NT2/D1 (cell line): Measurements from ENCODE around the gene ZSCAN26.

Experiments used
- DNase-seq: peaks from one replicate; pipeline ENCODE4 v3.0.0-alpha.2; 2011; ENCODE audit warnings: low read depth, low spot score
- H3K27me3 ChIP-seq: 2 replicates; pipeline ENCODE4 v1.6.0; 2011; ENCODE audit warnings: mild to moderate bottlenecking; ENCODE audit not compliant: insufficient read length, insufficient read depth
- H3K36me3 ChIP-seq: 2 replicates; pipeline ENCODE4 v1.6.1; 2011; ENCODE audit warnings: mild to moderate bottlenecking, low read length, mixed read lengths; ENCODE audit not compliant: insufficient read depth, insufficient read length
- H3K4me1 ChIP-seq: 2 replicates; pipeline ENCODE4 v1.5.1; 2011; ENCODE audit not compliant: insufficient read depth, insufficient read length
- H3K4me3 ChIP-seq: 2 replicates; pipeline ENCODE4 v1.5.1; 2011; ENCODE audit warnings: low read depth; ENCODE audit not compliant: insufficient read length
- H3K9ac ChIP-seq: 2 replicates; pipeline ENCODE4 v1.6.0; 2011; ENCODE audit warnings: low read depth; ENCODE audit not compliant: insufficient read length
- H3K9me3 ChIP-seq: 2 replicates; pipeline ENCODE4 v1.5.1; 2011; ENCODE audit warnings: mild to moderate bottlenecking, low read length; ENCODE audit not compliant: insufficient read depth
- SUZ12 ChIP-seq: IDR thresholded peaks from 2 replicates; pipeline ENCODE4 v1.6.1; 2011; ENCODE audit not compliant: insufficient read length, insufficient read depth; ENCODE audit errors: extremely low read depth
- YY1 ChIP-seq: IDR thresholded peaks from 2 replicates; pipeline ENCODE4 v1.6.1; 2011; ENCODE audit not compliant: insufficient read length, insufficient read depth
- ZNF274 ChIP-seq: IDR thresholded peaks from 2 replicates; pipeline ENCODE4 v1.6.1; 2011; ENCODE audit warnings: mild to moderate bottlenecking, low read depth, low read length

Gene ZSCAN26

DNA sequence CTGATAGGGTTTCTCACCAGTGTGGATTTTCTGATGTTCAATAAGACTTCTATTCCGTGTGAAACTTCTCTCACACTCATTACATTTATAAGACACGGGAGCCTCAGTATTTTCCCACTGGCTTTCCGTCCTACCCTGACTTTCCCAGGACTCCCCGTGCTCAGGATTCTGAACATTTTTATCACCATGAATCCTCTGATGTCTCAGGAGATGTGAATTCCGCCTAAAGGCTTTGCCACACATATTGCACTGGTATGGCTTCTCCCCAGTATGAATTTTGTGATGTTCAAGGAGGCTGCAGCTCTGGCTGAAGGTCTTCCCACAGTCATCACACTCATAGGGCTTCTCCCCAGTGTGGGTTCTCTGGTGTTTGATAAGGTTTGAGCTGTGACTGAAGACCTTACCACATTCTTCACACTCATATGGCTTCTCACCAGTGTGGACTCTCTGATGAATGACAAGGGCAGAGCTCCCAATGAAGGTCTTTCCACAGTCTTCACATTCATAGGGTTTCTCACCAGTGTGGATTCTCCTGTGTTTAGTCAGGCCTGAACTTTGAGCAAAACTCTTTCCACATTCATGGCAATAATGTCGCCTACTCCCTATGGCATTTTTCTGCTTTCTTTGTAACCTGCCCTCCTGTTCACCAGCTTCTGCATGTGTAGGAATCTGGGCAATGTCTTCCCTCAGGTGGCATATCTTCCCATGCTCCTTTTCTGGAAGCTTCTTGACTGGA is 21.6 kb upstream of the ZSCAN26 start:
- H3K4me3 ChIP-seq: no peak overlapping the region
- H3K4me1 ChIP-seq: no peaks in the 10 kb centered on the region
- no peaks in the 10 kb centered on the region for H3K9me3 ChIP-seq

DNA sequence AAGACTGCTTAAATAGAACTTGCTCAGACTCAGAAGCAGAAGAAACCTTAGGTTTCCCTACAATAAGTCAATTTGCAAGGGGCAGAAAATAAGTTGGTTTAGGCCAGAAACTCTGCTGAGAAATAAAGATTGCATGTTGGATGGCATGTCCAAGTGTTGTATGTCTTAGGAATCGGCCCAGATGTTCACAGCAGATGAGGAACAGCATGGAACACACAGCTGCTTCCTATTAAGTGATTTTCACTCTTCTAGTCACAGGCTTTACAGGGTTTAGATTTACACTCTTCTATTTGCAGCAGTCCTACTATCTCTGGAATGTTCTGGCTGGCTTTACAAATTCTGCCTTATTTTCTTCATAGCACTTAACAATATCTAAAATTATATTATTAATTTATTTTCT is 18.0 kb upstream of the ZSCAN26 start:
- no peak for DNase-seq
- Histone ChIP-seq H3K9ac (no peak overlapping the region), H3K36me3 (peaks cover 47% of the 10 kb centered on the region), H3K4me1 (no peaks in the 10 kb centered on the region), H3K27me3 (no peaks in the 10 kb centered on the region), H3K4me3 (no peak overlapping the region), H3K9me3 (no peaks in the 10 kb centered on the region)
- TF ChIP-seq YY1 (no peak), SUZ12 (no peak), ZNF274 (no peak)

More for the DNA sequence above, 21.6 kb upstream of the ZSCAN26 start:
- TF ChIP-seq YY1 (no peak), ZNF274 (no peak), SUZ12 (no peak)
- Histone ChIP-seq H3K27me3 (no peaks in the 10 kb centered on the region), H3K9ac (no peak overlapping the region), H3K36me3 (peaks cover 54% of the 10 kb centered on the region)
- no peak for DNase-seq

DNA sequence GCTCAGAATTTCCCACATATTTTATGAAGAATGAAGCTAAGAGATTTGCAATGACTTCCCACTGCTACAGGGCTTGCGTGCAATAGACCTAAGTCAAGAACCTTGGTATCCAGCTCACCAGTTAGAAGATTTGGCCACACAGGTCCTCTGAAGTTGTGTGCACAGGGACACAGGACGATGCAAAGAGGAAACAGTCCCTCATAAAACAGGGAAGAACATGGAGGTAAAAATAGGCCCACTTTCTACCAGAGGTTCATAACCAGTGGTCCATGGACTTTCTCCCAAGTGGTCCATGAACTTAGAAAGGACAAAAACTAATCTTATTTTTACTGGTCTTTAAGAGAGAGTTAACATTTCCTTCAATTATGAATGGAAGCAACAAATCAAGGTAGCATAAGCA is 16.2 kb upstream of the ZSCAN26 start:
- TF ChIP-seq SUZ12 (no peak), YY1 (no peak), ZNF274 (no peak)
- Histone ChIP-seq H3K36me3 (peaks cover 30% of the 10 kb centered on the region), H3K27me3 (no peaks in the 10 kb centered on the region), H3K9me3 (no peaks in the 10 kb centered on the region), H3K4me3 (peak overlapping the region; percentile 81), H3K4me1 (no peaks in the 10 kb centered on the region), H3K9ac (no peak overlapping the region)
- no peak for DNase-seq

DNA sequence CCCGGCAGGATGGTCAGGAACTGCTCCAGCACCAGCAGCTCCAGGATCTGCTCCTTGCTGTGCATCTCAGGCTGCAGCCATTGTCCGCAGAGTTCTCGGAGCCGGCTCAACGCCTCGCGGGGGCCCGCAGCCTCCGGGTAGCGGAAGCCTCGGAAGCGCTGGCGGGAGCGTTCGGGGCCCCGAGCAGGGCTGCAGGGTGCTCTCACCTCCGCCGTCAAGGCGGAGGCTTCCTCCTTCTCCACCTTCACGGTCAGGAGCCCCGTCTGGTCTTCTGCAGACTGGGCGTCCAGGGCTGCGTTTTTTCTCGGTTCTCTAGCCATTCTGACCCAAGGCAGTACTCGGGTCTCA is 15.3 kb upstream of the ZSCAN26 start:
- H3K9ac ChIP-seq: peak overlapping the region; percentile 84
- H3K4me3 ChIP-seq: peak overlapping the region; percentile 81
- DNase-seq: no peak
- H3K9me3 ChIP-seq: no peaks in the 10 kb centered on the region
- TF ChIP-seq YY1: no peak
- TF ChIP-seq ZNF274: no peak
- TF ChIP-seq SUZ12: no peak
- H3K4me1 ChIP-seq: no peaks in the 10 kb centered on the region
- H3K36me3 ChIP-seq: peaks cover 21% of the 10 kb centered on the region
- H3K27me3 ChIP-seq: no peaks in the 10 kb centered on the region

DNA sequence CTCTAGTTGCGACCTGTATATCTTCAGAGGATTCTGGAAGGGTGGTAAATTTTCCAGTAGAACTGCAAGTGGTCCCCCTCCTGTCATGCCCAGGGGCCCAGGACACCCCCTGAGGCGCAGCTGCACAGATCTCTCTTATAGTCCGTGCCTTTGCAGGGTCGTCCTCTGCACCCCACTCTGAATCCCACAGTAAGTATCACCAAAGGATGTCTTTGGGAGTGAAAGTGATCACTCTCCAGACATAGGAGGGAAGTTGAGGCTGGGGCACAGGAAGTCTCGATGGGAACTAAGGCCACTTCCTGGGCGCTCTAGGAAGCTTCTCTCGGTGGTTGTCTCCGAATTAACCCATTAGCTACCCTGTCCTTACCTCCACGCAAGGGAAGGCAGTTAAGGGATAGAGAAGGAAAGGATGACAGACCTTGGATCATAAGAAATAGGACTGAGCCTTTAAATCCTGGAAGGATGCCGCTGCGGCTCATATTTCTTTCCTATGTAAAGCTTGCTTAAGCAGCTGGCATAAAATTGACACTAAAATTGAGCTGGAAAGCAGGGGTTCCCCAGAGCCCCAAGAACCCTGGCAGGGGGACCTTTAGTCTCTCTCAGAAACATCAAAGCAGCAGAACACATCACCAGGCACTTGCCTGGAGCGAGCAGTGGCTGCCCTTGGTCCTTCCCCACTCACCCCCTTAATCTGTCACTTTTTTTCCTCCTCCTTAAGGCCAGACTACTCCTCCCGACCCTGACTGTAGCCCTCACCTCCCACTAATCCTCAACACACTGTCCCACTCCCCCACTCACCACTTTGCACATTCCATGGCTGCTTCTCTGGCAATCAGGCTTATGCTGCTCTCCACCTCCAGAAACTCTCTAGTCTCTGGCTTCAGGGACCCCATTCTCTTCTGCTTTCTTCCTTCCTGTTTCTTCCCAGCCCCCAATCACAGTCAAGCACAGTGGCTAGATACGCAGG is 14.7 kb upstream of the ZSCAN26 start, which contains the start of gene ZKSCAN4:
TSS of gene ZKSCAN4 (minus strand) at position 261 of the 967 bp plus-strand sequence. CDS start 289 bp downstream, outside the sequence.
- Histone ChIP-seq H3K4me3 (peak within 1 kb of the TSS; percentile 81), H3K9ac (peak within 1 kb of the TSS; percentile 84), H3K27me3 (no peaks in the 10 kb centered on the region), H3K36me3 (peaks cover 17% of the 10 kb centered on the region), H3K4me1 (no peaks in the 10 kb centered on the region), H3K9me3 (no peaks in the 10 kb centered on the region)
- peak; percentile 77 for DNase-seq
- TF ChIP-seq SUZ12 (no peak), ZNF274 (no peak), YY1 (no peak)

DNA sequence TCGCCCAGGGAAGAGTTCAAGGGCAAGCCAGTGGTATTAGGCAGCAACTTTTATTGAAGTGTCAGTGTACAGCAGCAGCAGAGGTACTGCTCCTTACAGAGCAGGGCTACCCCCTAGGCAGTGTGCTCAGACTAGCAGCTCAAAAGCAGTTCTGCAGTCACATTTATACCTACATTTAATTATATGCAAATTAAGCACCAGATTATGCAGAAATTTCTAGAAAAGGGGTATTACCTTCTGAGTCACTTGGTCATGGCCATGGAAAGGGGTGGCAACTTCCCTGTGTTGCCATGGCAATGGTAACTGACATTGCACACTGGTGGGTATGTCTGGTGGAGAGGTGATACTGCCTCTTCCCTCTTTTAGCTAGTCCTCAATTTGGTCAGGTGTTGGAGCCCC is 12.8 kb upstream of the ZSCAN26 start:
- H3K36me3 ChIP-seq: peaks cover 7% of the 10 kb centered on the region
- TF ChIP-seq YY1: no peak
- no peak for TF ChIP-seq SUZ12
- TF ChIP-seq ZNF274: no peak
- no peaks in the 10 kb centered on the region for H3K9me3 ChIP-seq
- no peaks in the 10 kb centered on the region for H3K4me1 ChIP-seq
- no peak overlapping the region for H3K9ac ChIP-seq
- no peak overlapping the region for H3K4me3 ChIP-seq
- DNase-seq: no peak
- no peaks in the 10 kb centered on the region for H3K27me3 ChIP-seq

DNA sequence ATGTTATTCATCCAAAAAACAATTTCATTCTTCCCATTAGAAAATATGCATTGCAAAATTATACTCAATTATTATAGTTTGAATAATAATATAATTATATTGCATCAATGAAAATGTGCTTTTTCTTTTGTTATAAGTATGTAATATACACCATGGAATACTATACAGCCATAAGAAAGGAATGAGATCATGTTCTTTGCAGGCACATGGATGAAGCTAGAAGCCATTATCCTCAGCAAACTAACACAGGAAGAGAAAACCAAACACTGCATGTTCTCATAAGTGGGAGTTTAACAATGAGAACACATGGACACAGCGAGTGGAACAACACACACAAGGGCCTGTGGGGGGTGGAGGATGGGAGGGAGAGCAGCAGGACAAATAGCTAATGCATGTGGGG is 9.9 kb upstream of the ZSCAN26 start:
- no peak for DNase-seq
- no peak for TF ChIP-seq SUZ12
- no peak for TF ChIP-seq YY1
- TF ChIP-seq ZNF274: no peak
- H3K4me3 ChIP-seq: no peak overlapping the region
- H3K36me3 ChIP-seq: no peaks in the 10 kb centered on the region
- no peaks in the 10 kb centered on the region for H3K4me1 ChIP-seq
- no peak overlapping the region for H3K9ac ChIP-seq
- no peaks in the 10 kb centered on the region for H3K9me3 ChIP-seq
- no peaks in the 10 kb centered on the region for H3K27me3 ChIP-seq
